ES-I3 (cell line): ENCODE measurements around the gene TIGD4.
A peak's percentile ranks its signal among the peaks of the same experiment; 100 is the strongest.

ENCODE experiments used
- H3K36me3 ChIP-seq: 2 replicates; pipeline ENCODE4 v1.6.1; 2013; ENCODE audit warnings: mild to moderate bottlenecking, low read length, control low read depth, moderate library complexity; ENCODE audit not compliant: insufficient read depth
- H3K4me1 ChIP-seq: 2 replicates; pipeline ENCODE4 v1.6.1; 2013; ENCODE audit warnings: mild to moderate bottlenecking, control low read depth, low read length; ENCODE audit not compliant: insufficient read depth
- H3K9ac ChIP-seq: 2 replicates; pipeline ENCODE4 v1.6.1; 2013; ENCODE audit warnings: low read depth, mild to moderate bottlenecking, low read length, moderate library complexity
- H3K9me3 ChIP-seq: 2 replicates; pipeline ENCODE4 v1.6.1; 2013; ENCODE audit warnings: mild to moderate bottlenecking, low read length, moderate library complexity; ENCODE audit not compliant: control insufficient read depth, insufficient read depth

TIGD4 gene

GRCh38 chr4:152779513-152780266, at the start of gene TIGD4, which contains the start of gene ARFIP1:
Gene TIGD4, minus strand, starts transcription at chr4:152779730. Its CDS starts 8,726 bp downstream, at chr4:152771004.
Gene ARFIP1, plus strand, starts transcription at chr4:152779954. Its CDS starts 49,680 bp downstream, at chr4:152829634.
- Histone ChIP-seq H3K9ac (peak within 1 kb of the TSS; percentile 77), H3K4me1 (no peaks in the 10 kb centered on the region; the same call in 1 of the 2 replicates), H3K36me3 (no peaks in the 10 kb centered on the region; the same call in 1 of the 2 replicates), H3K9me3 (no peaks in the 10 kb centered on the region)

- H3K36me3 ChIP-seq: no peaks in the 10 kb centered on the region
These were observed 48.6 kb upstream of the TIGD4 start for GRCh38 chr4:152828122-152828521.

GRCh38 chr4:152825336-152825735, 45.8 kb upstream of the TIGD4 start:
- Histone ChIP-seq H3K4me1 (no peaks in the 10 kb centered on the region), H3K9ac (no peak overlapping the region), H3K36me3 (no peaks in the 10 kb centered on the region), H3K9me3 (peaks cover 25% of the 10 kb centered on the region)

More at GRCh38 chr4:152828122-152828521, 48.6 kb upstream of the TIGD4 start:
- Histone ChIP-seq H3K9ac (no peak overlapping the region), H3K9me3 (peaks cover 14% of the 10 kb centered on the region), H3K4me1 (no peaks in the 10 kb centered on the region)

- no peaks in the 10 kb centered on the region for H3K4me1 ChIP-seq
- H3K9ac ChIP-seq: no peak overlapping the region
- H3K36me3 ChIP-seq: no peaks in the 10 kb centered on the region
- H3K9me3 ChIP-seq: peaks cover 33% of the 10 kb centered on the region
These were observed 45.0 kb upstream of the TIGD4 start for GRCh38 chr4:152824561-152824960.

GRCh38 chr4:152822323-152822722, 42.8 kb upstream of the TIGD4 start:
- Histone ChIP-seq H3K9me3 (peaks cover 37% of the 10 kb centered on the region), H3K9ac (no peak overlapping the region)

GRCh38 chr4:152820073-152820472, 40.5 kb upstream of the TIGD4 start:
- Histone ChIP-seq H3K36me3 (peaks cover 8% of the 10 kb centered on the region; the same call in 1 of the 2 replicates), H3K9ac (no peak overlapping the region), H3K9me3 (peaks cover 35% of the 10 kb centered on the region), H3K4me1 (no peaks in the 10 kb centered on the region)

More at GRCh38 chr4:152822323-152822722, 42.8 kb upstream of the TIGD4 start:
- no peaks in the 10 kb centered on the region for H3K4me1 ChIP-seq
- H3K36me3 ChIP-seq: 0 out of 2 replicates have a peak, but pooled peaks cover 3% of the 10 kb centered on the region

GRCh38 chr4:152819026-152819645, 39.6 kb upstream of the TIGD4 start:
- peaks cover 8% of the 10 kb centered on the region; the same call in 1 of the 2 replicates for H3K36me3 ChIP-seq
- no peaks in the 10 kb centered on the region for H3K4me1 ChIP-seq
- no peak overlapping the region for H3K9ac ChIP-seq
- H3K9me3 ChIP-seq: peaks cover 40% of the 10 kb centered on the region

- H3K4me1 ChIP-seq: no peaks in the 10 kb centered on the region
- H3K9ac ChIP-seq: no peak overlapping the region
- H3K36me3 ChIP-seq: peaks cover 8% of the 10 kb centered on the region; the same call in 1 of the 2 replicates
- peaks cover 39% of the 10 kb centered on the region for H3K9me3 ChIP-seq
These were observed 37.8 kb upstream of the TIGD4 start for GRCh38 chr4:152817331-152817730.

- Histone ChIP-seq H3K36me3 (peaks cover 8% of the 10 kb centered on the region; the same call in 1 of the 2 replicates), H3K9ac (no peak overlapping the region), H3K4me1 (no peaks in the 10 kb centered on the region), H3K9me3 (peaks cover 28% of the 10 kb centered on the region)
These were observed 35.5 kb upstream of the TIGD4 start for GRCh38 chr4:152815078-152815477.

GRCh38 chr4:152810715-152811287, 31.3 kb upstream of the TIGD4 start:
- H3K9me3 ChIP-seq: peaks cover 18% of the 10 kb centered on the region
- peaks cover 5% of the 10 kb centered on the region; the same call in 1 of the 2 replicates for H3K36me3 ChIP-seq
- no peaks in the 10 kb centered on the region; the same call in 1 of the 2 replicates for H3K4me1 ChIP-seq
- H3K9ac ChIP-seq: no peak overlapping the region

GRCh38 chr4:152808670-152809069, 29.1 kb upstream of the TIGD4 start:
- no peaks in the 10 kb centered on the region; the same call in 1 of the 2 replicates for H3K4me1 ChIP-seq
- no peak overlapping the region for H3K9ac ChIP-seq
- H3K9me3 ChIP-seq: peaks cover 8% of the 10 kb centered on the region
- no peaks in the 10 kb centered on the region; the same call in 1 of the 2 replicates for H3K36me3 ChIP-seq

GRCh38 chr4:152807294-152807829, 27.8 kb upstream of the TIGD4 start:
- Histone ChIP-seq H3K9ac (no peak overlapping the region), H3K36me3 (no peaks in the 10 kb centered on the region), H3K9me3 (peaks cover 7% of the 10 kb centered on the region), H3K4me1 (no peaks in the 10 kb centered on the region; the same call in 1 of the 2 replicates)

GRCh38 chr4:152806501-152807125, 27.1 kb upstream of the TIGD4 start:
- no peak overlapping the region for H3K9ac ChIP-seq
- H3K9me3 ChIP-seq: peaks cover 6% of the 10 kb centered on the region; the same call in 1 of the 2 replicates
- H3K36me3 ChIP-seq: no peaks in the 10 kb centered on the region
- no peaks in the 10 kb centered on the region; the same call in 1 of the 2 replicates for H3K4me1 ChIP-seq

GRCh38 chr4:152805818-152806217, 26.3 kb upstream of the TIGD4 start:
- H3K9me3 ChIP-seq: peaks cover 6% of the 10 kb centered on the region; the same call in 1 of the 2 replicates
- no peak overlapping the region for H3K9ac ChIP-seq
- H3K4me1 ChIP-seq: no peaks in the 10 kb centered on the region; the same call in 1 of the 2 replicates
- no peaks in the 10 kb centered on the region for H3K36me3 ChIP-seq
